GM21723 (cell line): ENCODE results near the gene DTWD2.
"Not testable (repeated sequence)": the region's sequence is repeated elsewhere in the genome, so short reads cannot be mapped to it uniquely, and the experiment has no call there.

ENCODE experiments used
- ATAC-seq: cut with Tn5 transposase; IDR thresholded peaks from one replicate; pipeline ENCODE4 v1.9.1; 2021; ENCODE audit warnings: mild to moderate bottlenecking, moderate library complexity; ENCODE audit not compliant: unreplicated experiment

DTWD2 gene

DNA sequence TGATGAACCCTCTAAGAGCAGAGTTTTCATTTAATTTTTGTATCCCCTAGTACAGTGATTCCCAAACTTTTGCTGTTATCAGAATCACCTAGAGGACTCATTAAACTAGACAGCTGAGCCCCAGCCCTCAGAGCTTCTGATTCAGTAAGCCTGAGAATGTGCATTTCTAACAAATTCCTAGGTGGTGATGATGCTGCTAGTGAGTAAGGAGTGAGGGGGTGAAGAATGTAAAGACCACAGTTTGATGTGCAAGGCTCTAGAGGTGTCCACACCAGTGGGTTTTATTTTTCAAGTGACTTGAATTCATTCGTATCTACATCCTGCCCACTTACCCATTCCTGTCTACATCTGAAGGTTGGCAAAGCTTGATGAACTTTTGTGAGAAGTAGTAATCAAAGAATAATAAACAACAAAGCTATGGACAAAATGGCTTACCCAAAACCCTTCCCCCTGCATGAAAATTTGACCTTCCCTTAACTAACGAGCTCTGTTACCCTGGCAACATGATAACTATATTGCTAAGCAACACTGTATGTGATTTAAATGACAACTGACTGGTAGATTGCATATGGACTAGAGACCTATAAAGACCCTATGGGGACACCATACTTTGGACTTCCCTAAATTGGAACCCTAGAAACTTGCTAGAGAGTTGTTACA, 35.2 kb downstream of the DTWD2 start:
- ATAC-seq, result no peak

GRCh38 chr5:118952306-118952705, 36.0 kb downstream of the DTWD2 start:
- not testable (repeated sequence) for ATAC-seq

GRCh38 chr5:118950354-118950753, 38.0 kb downstream of the DTWD2 start:
- ATAC-seq, result not testable (repeated sequence)

DNA sequence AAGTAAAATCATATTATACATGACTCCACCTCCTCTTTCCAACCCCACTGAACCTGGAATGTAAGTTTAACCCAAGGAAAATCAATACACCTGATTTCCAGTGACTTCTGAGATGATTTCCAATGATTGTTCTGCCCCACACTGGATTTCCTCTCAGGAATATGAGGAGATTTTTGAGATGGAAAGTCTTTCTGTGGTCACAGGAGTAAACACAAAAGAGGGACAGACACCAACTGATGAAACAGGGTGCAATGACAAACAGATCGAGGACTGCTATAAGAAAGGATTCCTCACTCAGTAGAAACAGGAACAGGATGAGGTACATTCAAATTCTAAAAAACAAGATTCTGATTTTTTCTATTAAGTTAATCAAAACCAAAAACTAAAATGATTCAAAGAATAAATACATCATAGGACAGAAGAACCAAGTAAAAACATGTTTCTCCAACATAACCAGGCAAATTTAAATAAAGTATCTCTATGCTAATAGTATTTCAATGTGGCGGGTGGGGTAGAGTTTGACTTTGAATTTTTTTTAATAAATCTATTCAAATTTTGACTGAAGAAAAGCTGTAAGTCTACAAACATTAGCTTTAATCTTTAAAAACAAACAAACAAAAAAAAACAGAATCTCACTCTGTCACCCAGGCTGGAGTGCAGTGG, 42.1 kb downstream of the DTWD2 start:
- ATAC-seq, result no peak

- peak; percentile 44 for ATAC-seq
Observed at GRCh38 chr5:118937393-118938061, 50.8 kb downstream of the DTWD2 start.

GRCh38 chr5:118933703-118934102, 54.6 kb downstream of the DTWD2 start:
- no peak for ATAC-seq

- ATAC-seq, result no peak
Observed at GRCh38 chr5:118931564-118931963, 56.8 kb downstream of the DTWD2 start.

GRCh38 chr5:118924006-118924389, 64.3 kb downstream of the DTWD2 start:
- ATAC-seq, result no peak

GRCh38 chr5:118923295-118924005, 64.9 kb downstream of the DTWD2 start:
- no peak for ATAC-seq

GRCh38 chr5:118921866-118922265, 66.5 kb downstream of the DTWD2 start:
- ATAC-seq, result no peak

DNA sequence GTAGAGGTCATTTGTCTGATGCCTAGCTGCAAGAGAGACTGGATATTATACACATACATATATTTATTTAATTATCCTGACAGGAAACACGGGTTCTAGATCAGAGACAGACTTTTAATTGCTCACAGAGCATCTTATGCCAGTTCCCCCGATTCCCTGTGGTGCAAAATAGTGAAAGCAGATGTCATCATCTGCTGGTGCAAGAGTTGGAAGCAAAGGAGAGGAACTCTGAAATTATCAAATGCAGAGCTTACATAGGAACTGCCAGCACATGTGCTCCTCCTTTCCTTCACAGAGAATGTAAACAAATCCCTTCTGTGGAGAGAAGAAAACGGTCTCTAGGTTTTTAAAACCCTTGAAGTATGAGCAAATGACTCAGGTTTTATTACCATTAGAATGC, 69.3 kb downstream of the DTWD2 start:
- ATAC-seq, result no peak

DNA sequence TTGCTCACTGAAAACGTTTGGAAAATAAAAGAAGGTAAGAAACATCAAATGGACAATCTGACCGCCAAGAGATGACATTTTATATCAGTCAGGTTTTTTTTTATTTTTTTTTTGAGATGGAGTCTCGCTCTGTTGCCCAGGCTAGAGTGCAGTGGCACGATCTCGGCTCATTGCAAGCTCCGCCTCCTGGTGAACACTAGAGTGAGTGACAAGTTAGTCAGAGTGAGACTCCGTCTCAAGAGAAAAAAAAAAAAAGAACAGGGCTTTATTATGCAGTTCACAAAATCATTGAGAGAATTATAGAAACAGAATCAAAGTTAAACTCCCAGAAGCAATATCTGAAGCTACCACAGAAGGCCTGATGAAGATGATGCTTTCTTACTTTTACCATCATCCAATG, 70.1 kb downstream of the DTWD2 start:
- ATAC-seq, result no peak

- ATAC-seq, result not testable (repeated sequence)
Observed at GRCh38 chr5:118907536-118907935, 80.8 kb downstream of the DTWD2 start.

GRCh38 chr5:118906947-118907346, 81.4 kb downstream of the DTWD2 start:
- ATAC-seq, result no peak

GRCh38 chr5:118905196-118905595, 83.2 kb downstream of the DTWD2 start:
- no peak for ATAC-seq

DNA sequence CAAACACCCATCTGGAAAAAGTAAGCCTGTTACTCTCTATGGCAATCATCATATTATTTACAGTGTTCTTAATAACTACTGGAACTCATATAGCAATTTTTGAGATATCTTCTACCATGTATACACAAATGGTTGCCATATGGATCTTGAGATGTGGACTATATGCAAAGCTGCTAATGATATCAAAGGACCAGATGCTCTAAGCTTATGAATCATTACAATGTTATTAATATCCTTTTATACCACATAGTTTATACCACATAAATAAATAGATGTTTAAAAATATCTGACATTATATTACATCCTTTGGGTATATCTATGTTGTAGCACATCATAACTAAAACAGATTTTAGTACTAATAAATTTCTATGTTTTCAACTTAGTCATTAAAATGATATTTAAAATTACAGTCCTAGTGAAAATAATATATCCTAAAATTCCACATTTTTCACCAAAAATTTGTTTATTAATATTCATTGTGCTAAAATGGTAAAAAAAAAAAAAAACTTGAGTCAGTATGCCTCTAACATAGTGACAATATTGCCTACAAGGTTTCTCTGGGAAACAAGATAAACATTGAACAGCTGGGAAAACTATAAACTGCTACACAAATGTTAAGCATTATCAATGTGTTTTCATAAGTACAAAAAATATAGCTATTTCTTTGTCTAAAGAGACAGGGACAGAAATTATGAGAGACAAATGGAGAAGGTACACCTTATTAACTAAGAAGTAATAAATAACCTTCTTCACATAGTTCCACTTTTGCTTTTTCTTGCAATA, 85.5 kb downstream of the DTWD2 start:
- no peak for ATAC-seq

- no peak for ATAC-seq
Observed at GRCh38 chr5:118894709-118895108, 93.6 kb downstream of the DTWD2 start.

DNA sequence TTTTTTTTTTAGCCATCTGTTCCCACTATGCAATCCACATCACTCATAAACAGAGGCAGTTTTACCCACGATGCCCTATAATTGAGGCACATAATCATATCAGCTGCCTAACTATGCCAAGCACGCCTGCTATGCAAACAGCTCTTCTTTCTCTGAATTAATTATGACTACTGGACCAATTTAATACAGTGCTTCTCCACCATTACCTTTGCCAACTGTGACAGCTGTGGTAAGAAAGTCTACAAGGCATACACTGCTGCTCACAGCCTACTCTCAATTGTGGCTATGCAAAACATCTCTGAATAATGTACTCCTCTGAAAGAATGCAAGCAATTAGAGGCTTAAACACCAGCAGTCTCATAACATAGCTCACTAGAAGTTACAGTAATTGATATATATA, 97.1 kb downstream of the DTWD2 start:
- no peak for ATAC-seq

DNA sequence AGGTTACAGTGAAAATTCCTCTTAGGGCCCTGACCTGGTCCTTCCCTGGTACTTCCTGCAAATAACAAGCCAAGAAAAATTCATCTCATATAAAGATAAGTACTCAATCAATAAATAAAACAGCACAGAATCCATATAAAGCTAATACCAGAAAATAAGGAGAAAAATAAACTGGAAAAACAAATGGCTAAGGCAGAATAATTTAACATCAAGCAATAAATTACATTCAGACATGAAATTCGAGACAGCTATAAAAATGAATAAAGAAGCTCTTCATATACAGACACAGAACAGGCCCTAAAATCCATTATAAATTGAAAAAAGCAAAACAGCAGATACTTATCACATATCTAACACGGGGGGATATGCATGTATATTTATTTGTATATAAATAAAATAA, 99.2 kb downstream of the DTWD2 start:
- no peak for ATAC-seq

DNA sequence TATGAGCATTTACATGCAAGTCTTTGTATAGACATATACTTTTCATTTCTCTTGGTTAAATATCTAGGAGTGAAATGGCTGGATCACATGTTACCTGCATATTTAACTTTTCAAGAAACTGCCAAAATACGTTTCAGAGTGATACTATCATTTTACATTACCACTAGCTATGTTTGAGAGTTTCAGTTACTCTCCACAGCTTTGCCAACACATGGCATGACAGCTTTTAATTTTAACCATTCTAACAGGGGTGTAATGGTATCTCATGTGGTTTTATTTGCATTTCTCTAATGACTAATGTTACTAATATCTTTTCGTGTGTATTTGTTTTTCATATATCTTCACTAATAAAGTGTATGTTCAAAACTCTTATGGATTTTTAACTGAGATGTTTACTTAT, 99.8 kb downstream of the DTWD2 start:
- ATAC-seq, result no peak

GRCh38 chr5:118883362-118883761, 105.0 kb downstream of the DTWD2 start:
- peak; percentile 50 for ATAC-seq
